GM21367 (cell line): ENCODE data around the gene RBM6.
"Not testable (repeated sequence)": the region's sequence is repeated elsewhere in the genome, so short reads cannot be mapped to it uniquely, and the experiment has no call there.

ENCODE experiments used
- ATAC-seq: cut with Tn5 transposase; IDR thresholded peaks from one replicate; pipeline ENCODE4 v1.9.1; 2021; ENCODE audit not compliant: unreplicated experiment

RBM6 gene

GRCh38 chr3:49912881-49913281, 27.1 kb upstream of the RBM6 start:
- no peak for ATAC-seq

- ATAC-seq, result no peak
Measured at GRCh38 chr3:49914906-49915305, 25.0 kb upstream of the RBM6 start.

- ATAC-seq, result no peak
Measured at GRCh38 chr3:49916686-49917085, 23.3 kb upstream of the RBM6 start.

- not testable (repeated sequence) for ATAC-seq
Measured at GRCh38 chr3:49917806-49918590, 22.0 kb upstream of the RBM6 start.

GRCh38 chr3:49924683-49925082, 15.3 kb upstream of the RBM6 start:
- ATAC-seq, result no peak

- ATAC-seq, result no peak
Measured at GRCh38 chr3:49925485-49925884, 14.5 kb upstream of the RBM6 start.

- ATAC-seq, result no peak
Measured at GRCh38 chr3:49926117-49926728, 13.7 kb upstream of the RBM6 start.

- no peak for ATAC-seq
Measured at GRCh38 chr3:49927798-49928197, 12.2 kb upstream of the RBM6 start.

- no peak for ATAC-seq
Measured at GRCh38 chr3:49928481-49929017, 11.4 kb upstream of the RBM6 start.

GRCh38 chr3:49929291-49930167, 10.4 kb upstream of the RBM6 start, which contains the start of gene MON1A:
Gene MON1A, minus strand, starts transcription at chr3:49929811. Its CDS starts 16,465 bp downstream, at chr3:49913346.
- peak; percentile 84 for ATAC-seq

- no peak for ATAC-seq
Measured at GRCh38 chr3:49930168-49930690, 9.7 kb upstream of the RBM6 start.

- no peak for ATAC-seq
Measured at GRCh38 chr3:49930922-49931321, 9.0 kb upstream of the RBM6 start.

- ATAC-seq, result not testable (repeated sequence)
Measured at GRCh38 chr3:49932281-49932680, 7.7 kb upstream of the RBM6 start.

- ATAC-seq, result no peak
Measured at GRCh38 chr3:49937090-49937489, 2.9 kb upstream of the RBM6 start.

- ATAC-seq, result no peak
Measured at GRCh38 chr3:49940667-49941249, 808 bp downstream of the RBM6 start.

GRCh38 chr3:49942651-49943050, 2.7 kb downstream of the RBM6 start:
- ATAC-seq, result no peak

- no peak for ATAC-seq
Measured at GRCh38 chr3:49952924-49953323, 13.0 kb downstream of the RBM6 start.

- ATAC-seq, result no peak
Measured at GRCh38 chr3:49955636-49956035, 15.7 kb downstream of the RBM6 start.

- ATAC-seq, result no peak
Measured at GRCh38 chr3:49966233-49966942, 26.4 kb downstream of the RBM6 start.

- no peak for ATAC-seq
Measured at GRCh38 chr3:49967291-49967690, 27.3 kb downstream of the RBM6 start.
